RWPE1 (cell line): ENCODE measurements around the gene LRRTM4.
"Not testable (repeated sequence)": the region's sequence is repeated elsewhere in the genome, so short reads cannot be mapped to it uniquely, and the experiment has no call there.

Experiments
- CTCF ChIA-PET: fragments of 350-600 bp; sonication (Branson Sonifier 250); formaldehyde crosslinking; extraction: SDS; loops from one replicate; lab custom pipeline; 2021; lab: Yijun Ruan, JAX
- POLR2A ChIA-PET: fragments of 400-600 bp; formaldehyde crosslinking; extraction: SDS; loops from one replicate; lab custom pipeline; 2020; ENCODE audit warnings: antibody characterized with exemption; ENCODE audit not compliant: low non-redundant PET; lab: Yijun Ruan, JAX
- DNase-seq: peaks from one replicate; pipeline ENCODE4 v3.0.0; 2012; ENCODE audit warnings: low spot score
- H3K27ac ChIP-seq: fragments of 450-650 bp; 2 replicates; pipeline ENCODE4 v1.5.1; 2017
- CTCF ChIP-seq: fragments of 450-650 bp; conservative IDR thresholded peaks from 2 replicates; pipeline ENCODE4 v1.5.1; 2017; ENCODE audit warnings: low read depth, mild to moderate bottlenecking

The LRRTM4 gene

DNA sequence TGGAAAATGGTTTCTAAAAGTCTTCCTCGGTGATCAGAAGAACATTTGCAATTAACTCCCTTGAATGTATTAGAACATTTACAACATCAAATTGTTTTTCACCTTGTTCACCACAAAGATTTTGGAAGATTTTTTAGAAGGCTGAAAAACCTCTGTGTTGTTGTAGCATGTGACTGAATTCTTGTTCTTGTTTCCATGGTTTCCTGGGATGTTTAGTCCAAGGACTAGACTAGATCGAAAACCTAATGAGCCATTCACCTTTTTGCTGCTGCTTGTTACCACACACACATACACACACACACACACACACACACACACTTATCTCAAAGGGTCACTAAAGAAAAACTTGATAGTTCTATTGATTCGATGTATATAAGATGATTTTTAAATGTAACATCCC, 380.0 kb downstream of the LRRTM4 start:
- H3K27ac ChIP-seq, result no peak overlapping the region
- CTCF ChIA-PET, result no interaction called here
- POLR2A ChIA-PET, result no interaction called here
- no peak for DNase-seq
- TF ChIP-seq CTCF, result no peak

DNA sequence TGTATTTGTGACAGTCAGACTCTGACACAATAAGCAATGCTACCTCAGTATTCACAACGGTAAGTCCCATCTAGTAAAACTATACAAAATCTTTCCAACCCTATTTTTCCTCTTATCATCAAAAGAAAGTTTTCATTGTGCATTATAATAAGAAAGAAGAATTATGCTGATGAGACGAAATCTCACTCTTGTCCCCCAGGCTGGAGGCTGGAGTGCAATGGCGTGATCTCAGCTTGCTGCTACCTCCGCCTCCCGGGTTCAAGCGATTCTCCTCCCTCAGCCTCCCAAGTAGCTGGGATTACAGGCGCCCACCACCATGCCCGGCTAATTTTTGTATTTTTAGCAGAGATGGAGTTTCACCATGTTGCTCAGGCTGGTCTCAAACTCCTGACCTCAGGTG, 393.7 kb downstream of the LRRTM4 start:
- H3K27ac ChIP-seq, DNase-seq, CTCF ChIA-PET, POLR2A ChIA-PET: not testable (repeated sequence)

DNA sequence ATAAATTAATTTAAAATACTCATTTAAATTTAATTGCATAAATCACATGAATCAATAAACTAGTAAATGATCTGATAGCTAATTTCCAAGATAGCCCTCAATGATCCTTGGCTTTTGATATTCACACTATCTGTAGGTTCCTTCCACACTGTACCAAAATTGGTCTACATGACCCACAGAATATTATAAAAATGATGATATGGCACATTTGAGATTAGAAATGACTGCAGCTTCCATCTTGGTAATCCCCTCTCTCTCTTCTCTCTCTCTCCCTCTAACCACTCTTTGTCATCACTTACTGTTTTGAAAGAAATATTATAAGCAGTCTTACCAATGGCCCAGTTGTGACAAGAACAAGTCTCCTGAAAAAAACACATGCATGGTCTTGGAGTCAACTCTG, 394.8 kb downstream of the LRRTM4 start:
- CTCF ChIA-PET, result no interaction called here
- no peak for TF ChIP-seq CTCF
- no peak overlapping the region for H3K27ac ChIP-seq
- no peak for DNase-seq
- POLR2A ChIA-PET, result no interaction called here

DNA sequence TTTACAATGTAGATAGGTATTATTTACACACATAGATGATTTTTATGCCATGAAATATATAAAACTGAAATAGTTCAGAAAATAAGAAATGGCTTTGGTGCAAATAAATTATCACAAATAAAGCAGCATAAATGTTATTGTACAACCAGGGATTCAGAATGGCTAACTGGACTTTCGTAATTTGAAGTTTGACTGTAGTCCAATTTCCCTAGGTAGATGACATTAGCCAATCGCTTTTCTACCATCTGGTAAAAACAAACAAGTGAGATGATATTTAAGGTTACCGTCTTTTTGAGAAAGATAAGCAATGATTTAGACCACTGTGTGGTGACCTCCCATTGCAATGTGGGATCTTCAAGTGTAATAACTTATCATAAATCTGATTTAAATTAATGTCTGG, 400.7 kb downstream of the LRRTM4 start:
- H3K27ac ChIP-seq, result no peak overlapping the region
- ChIA-PET CTCF (no interaction called here), POLR2A (no interaction called here)
- no peak for DNase-seq
- TF ChIP-seq CTCF, result no peak

- CTCF ChIA-PET, result no interaction called here
- TF ChIP-seq CTCF, result no peak
- DNase-seq, result no peak
- POLR2A ChIA-PET, result no interaction called here
- no peak overlapping the region for H3K27ac ChIP-seq
These were observed 402.8 kb downstream of the LRRTM4 start for GRCh38 chr2:77119333-77119732.

DNA sequence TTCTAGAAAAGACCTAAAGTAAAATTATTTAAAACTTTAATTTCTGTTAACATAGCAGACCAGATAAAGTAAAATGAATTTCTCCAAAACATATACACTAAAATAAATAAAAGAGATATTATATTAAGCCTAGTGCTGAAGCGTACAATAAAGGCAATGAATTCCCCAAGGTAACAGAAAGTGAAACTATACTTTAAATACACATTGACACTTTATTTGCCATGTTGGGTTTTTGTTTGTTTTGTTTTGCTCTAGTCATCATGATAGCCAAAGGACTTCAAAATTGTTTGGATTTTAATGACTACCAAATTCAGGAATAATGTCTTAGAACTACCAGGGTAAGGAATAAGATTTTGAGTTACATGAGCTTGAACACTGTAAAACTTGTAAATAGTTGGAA, 413.3 kb downstream of the LRRTM4 start:
- no peak for TF ChIP-seq CTCF
- CTCF ChIA-PET, result no interaction called here
- DNase-seq, result no peak
- POLR2A ChIA-PET, result no interaction called here
- H3K27ac ChIP-seq, result no peak overlapping the region

GRCh38 chr2:77105008-77105407, 417.2 kb downstream of the LRRTM4 start:
- TF ChIP-seq CTCF, result no peak
- H3K27ac ChIP-seq, result no peak overlapping the region
- ChIA-PET CTCF (no interaction called here), POLR2A (no interaction called here)
- DNase-seq, result no peak
